BE2C (cell line): ENCODE measurements around the gene ZNF593.

ENCODE experiments used
- DNase-seq: peaks from one replicate; pipeline ENCODE4 v3.0.0-alpha.2; 2020
- H3K27me3 ChIP-seq: fragments of 250-450 bp; sonication (Bioruptor Pico); 2 replicates; pipeline ENCODE4 v1.5.1; 2020; ENCODE audit warnings: mild to moderate bottlenecking
- H3K36me3 ChIP-seq: fragments of 250-450 bp; sonication (Bioruptor Pico); 2 replicates; pipeline ENCODE4 v1.5.1; 2020; ENCODE audit warnings: mild to moderate bottlenecking
- H3K4me1 ChIP-seq: fragments of 250-450 bp; sonication (Bioruptor Pico); 2 replicates; pipeline ENCODE4 v1.5.1; 2020
- H3K4me3 ChIP-seq: 2 replicates; pipeline ENCODE4 v1.5.1; 2011; ENCODE audit warnings: low read depth, low read length
- H3K9me3 ChIP-seq: fragments of 250-450 bp; sonication (Bioruptor Pico); 2 replicates; pipeline ENCODE4 v1.5.1; 2020
- TF ChIP-seq, protein P1 (sequence below): IDR thresholded peaks from 2 replicates; pipeline ENCODE4 v1.5.1; 2012; ENCODE audit warnings: mild to moderate bottlenecking, low read depth, low read length

The ZNF593 gene

DNA sequence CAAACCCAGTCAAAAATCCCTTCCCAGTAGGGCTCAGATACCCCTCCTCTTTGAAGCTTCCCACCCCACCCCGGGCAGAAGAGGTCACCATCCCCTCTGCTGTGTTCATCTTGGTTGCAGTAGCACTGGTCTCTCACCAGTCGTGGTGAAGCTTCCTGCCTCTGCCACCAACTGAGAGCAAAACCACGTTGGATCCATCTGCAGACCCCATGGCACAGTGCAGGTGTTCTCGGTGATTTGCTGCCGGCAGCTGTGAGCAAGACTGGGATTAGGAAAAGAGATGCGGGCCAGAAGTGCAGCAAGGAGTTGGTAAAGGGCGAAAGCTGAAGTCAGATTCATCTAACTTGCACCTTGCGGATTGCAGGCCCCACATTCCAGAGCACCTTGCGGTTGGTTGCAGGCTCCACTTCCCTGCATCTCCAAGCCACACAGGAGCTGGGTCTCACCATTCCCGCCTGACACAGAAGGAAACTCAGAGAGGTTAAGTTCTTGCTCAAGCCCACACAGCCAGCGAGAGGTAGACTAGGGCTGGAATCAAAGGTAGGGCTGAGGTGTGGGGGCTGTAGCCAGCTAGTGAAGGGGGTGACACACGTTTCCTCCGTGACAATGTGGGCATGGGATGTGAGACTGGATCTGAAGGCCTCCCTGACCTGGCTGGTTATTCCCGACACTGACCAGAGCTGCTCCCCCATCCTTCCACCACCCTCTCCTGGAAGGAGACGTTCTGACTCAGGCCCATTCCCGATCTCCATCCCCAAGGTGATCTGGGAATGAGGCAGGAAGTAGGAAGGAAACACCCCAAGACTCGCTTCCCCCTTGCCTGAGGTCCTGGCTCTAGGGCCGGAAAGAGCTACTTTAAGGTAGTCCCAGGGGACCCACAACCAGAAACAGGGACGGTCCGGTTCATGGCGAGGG lies 14.1 kb upstream of the ZNF593 start:
- no peak for DNase-seq
- H3K9me3 ChIP-seq: no peaks in the 10 kb centered on the region
- H3K27me3 ChIP-seq: no peaks in the 10 kb centered on the region
- no peak overlapping the region for H3K4me3 ChIP-seq
- TF ChIP-seq, protein P1, sequence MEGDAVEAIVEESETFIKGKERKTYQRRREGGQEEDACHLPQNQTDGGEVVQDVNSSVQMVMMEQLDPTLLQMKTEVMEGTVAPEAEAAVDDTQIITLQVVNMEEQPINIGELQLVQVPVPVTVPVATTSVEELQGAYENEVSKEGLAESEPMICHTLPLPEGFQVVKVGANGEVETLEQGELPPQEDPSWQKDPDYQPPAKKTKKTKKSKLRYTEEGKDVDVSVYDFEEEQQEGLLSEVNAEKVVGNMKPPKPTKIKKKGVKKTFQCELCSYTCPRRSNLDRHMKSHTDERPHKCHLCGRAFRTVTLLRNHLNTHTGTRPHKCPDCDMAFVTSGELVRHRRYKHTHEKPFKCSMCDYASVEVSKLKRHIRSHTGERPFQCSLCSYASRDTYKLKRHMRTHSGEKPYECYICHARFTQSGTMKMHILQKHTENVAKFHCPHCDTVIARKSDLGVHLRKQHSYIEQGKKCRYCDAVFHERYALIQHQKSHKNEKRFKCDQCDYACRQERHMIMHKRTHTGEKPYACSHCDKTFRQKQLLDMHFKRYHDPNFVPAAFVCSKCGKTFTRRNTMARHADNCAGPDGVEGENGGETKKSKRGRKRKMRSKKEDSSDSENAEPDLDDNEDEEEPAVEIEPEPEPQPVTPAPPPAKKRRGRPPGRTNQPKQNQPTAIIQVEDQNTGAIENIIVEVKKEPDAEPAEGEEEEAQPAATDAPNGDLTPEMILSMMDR: no peak
- H3K36me3 ChIP-seq: no peaks in the 10 kb centered on the region
- peaks cover 7% of the 10 kb centered on the region for H3K4me1 ChIP-seq

DNA sequence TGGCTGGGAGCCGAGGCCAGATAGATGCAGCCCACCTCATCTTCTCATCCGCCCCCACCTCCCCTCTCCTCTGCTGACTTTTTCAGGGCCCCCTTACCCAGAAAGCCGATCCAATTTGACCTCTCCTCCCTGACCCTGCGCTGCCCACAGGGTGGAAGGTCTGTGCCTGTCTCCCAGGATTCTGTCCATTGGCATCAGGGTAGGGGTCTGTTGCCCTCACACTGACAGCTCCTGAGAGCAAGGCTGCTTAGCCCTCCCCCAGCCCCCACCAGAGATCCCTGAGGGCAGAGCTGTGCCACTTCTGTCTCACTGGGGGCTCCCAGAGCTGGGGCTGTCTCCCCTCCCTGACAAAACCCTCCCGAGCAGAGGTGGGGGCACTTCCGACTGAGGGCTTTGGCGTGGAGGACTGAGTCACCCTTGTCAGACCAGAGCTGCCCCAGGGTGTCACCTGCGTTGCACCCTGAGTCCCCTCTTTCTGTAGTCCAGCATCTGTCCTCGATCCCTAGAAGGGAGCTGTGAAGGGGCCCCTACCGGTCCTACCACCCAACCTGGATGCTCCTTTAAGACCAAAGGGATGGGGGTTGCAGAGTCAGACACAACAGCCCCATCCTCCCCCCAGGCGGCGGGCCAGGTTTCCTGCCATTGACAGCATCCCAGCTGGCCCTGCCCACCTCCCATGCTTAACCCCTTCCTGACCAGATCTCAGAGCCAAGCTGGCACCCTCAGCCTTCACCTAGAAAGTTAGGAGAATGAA lies 13.2 kb upstream of the ZNF593 start:
- Histone ChIP-seq H3K4me1 (peaks cover 7% of the 10 kb centered on the region), H3K36me3 (no peaks in the 10 kb centered on the region), H3K9me3 (no peaks in the 10 kb centered on the region), H3K27me3 (no peaks in the 10 kb centered on the region), H3K4me3 (no peak overlapping the region)
- peak; percentile 51 for DNase-seq
- TF ChIP-seq, protein P1: no peak

DNA sequence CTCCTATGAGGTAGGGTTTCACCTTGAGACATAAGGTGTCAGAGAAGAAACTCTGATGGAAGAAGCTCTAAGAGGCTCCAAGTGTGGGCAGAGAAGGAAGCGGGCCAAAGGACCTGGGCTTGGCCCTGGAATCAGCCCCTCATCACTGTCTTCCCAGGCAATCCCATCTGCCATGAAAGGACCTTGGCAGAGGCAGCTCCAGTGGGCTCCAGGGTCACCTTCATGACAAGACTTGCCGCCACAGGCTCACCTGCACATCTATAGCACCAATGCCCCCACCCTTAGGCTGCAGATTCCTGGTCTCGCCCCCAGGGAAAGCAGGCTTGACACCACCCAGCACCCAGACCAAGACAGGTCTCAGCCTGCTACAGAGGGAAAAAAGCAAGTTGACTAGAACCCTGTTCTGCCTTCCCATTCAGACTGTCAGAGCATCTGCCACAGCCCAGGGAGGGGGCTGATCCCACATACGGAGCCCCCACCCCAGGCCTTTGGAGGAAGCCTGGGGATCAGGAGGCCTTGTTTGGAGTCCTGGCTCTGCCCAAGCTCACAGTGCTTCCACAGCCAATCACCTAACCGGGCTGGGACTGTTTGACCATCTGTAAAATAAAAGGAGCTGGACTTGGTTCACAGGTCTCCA lies 11.3 kb upstream of the ZNF593 start:
- Histone ChIP-seq H3K36me3 (no peaks in the 10 kb centered on the region), H3K4me1 (peaks cover 7% of the 10 kb centered on the region), H3K27me3 (no peaks in the 10 kb centered on the region), H3K9me3 (no peaks in the 10 kb centered on the region), H3K4me3 (no peak overlapping the region)
- TF ChIP-seq, protein P1: no peak
- no peak for DNase-seq

DNA sequence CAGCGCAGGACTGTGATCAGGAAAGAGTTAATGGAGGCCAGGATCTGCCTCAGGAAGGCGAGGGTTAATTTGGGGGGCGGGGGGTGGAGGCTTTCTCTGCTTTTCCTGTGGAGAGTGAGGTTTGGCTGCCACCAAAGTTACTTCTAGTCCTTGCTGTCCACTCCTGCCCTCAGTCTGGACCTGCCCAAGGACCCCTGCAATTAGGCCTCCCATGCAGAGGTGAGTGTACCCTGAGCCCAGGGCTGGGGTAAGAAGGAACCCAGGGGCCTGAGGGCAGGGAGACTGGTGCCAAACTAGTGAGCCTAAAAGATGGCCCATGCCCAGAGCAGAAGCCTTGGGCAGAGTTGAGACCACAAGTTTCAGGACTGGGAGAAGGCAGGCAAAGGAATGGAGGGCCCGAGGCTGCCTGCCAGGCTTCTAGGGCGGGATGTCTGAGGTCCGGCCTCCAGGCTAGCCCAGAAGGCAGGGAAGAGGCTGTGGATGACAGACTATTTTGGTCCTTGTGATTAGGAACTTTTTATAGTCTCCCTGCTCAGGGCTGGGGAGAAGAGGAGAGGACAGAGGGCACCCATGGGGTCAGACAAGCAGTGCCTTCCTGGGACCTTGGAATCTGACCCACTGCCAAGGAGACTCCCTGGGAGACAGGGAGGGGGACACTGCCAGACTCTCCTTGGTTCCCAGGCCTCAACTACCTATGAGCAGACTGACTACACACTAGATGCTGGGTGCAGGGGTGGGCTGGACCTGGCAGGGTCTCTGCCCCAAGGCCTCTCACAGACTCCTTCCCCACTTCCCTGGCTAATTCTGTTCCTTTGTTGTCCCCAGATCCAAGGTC lies 10.6 kb upstream of the ZNF593 start, which contains the start of gene FAM110D:
TSS of gene FAM110D (plus strand) at position 172 of the 835 bp plus-strand sequence. CDS start 2,213 bp downstream, outside the sequence.
- TF ChIP-seq, protein P1: no peak
- Histone ChIP-seq H3K4me1 (peaks cover 7% of the 10 kb centered on the region), H3K27me3 (no peaks in the 10 kb centered on the region), H3K36me3 (no peaks in the 10 kb centered on the region), H3K9me3 (no peaks in the 10 kb centered on the region), H3K4me3 (no peak within 1 kb of the TSS)
- no peak for DNase-seq

DNA sequence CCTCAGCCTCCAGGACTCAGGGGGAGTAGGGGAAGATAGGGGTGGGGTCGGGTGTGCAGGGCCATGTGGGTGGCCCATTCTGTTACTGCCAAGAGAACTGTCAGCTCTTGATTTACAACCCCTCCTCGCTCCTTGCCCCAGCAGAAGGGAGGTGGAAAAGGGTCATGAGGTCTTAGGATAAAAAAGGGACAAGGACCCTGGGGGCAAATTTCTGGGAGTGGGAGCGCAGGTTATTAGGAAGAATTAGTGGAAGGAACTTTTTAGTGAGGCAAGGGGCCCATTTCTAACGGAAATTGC lies 10.0 kb upstream of the ZNF593 start:
- Histone ChIP-seq H3K27me3 (no peaks in the 10 kb centered on the region), H3K4me1 (peaks cover 7% of the 10 kb centered on the region), H3K4me3 (no peak overlapping the region), H3K36me3 (no peaks in the 10 kb centered on the region), H3K9me3 (no peaks in the 10 kb centered on the region)
- no peak for DNase-seq
- TF ChIP-seq, protein P1: no peak
